Thyroid gland (tissue), 4 donors: ENCODE data around the gene ADCK1.

Source experiments
- POLR2A ChIP-seq, 2 donors: fragments of 450-650 bp; IDR thresholded peaks; one replicate each; pipeline ENCODE4 v1.6.1; 2017; ENCODE audit warnings: antibody characterized with exemption in 2 of 2, mild to moderate bottlenecking in 2 of 2, moderate library complexity in 1 of 2
- TF ChIP-seq, protein P1 (sequence below), 6 experiments: fragments of 200-600 bp in 3 of 6; fragments of 450-650 bp in 3 of 6; sonication (generic) in 3 of 6; IDR thresholded peaks; one replicate each; pipeline ENCODE4 v1.5.1; 2016 to 2019; ENCODE audit warnings: antibody characterized with exemption in 6 of 6, mild to moderate bottlenecking in 2 of 6, inconsistent platforms in 1 of 6, moderate library complexity in 1 of 6

DNA sequence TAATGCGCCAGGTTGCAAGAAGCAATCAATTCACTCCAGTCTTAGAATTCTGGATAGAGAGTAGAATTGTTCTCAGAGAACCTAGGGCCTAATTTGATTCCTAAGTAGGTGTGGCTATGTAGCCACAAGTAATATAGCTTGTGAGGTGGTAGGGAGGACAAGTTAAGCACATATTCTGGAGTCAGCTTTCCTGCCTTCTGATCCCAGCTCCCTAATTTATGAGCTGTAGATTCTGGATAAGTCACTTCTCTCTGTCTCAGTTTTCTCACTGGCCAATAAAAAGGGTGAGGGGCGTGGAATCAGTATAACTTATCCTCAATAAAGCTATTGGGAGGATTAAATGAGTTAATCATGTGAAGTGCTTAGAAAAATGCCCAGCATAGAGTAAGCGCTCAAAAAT, 35.9 kb upstream of the ADCK1 start:
- TF ChIP-seq POLR2A (IDR thresholded peaks at IDR 0.05): no peak
- TF ChIP-seq, protein P1, sequence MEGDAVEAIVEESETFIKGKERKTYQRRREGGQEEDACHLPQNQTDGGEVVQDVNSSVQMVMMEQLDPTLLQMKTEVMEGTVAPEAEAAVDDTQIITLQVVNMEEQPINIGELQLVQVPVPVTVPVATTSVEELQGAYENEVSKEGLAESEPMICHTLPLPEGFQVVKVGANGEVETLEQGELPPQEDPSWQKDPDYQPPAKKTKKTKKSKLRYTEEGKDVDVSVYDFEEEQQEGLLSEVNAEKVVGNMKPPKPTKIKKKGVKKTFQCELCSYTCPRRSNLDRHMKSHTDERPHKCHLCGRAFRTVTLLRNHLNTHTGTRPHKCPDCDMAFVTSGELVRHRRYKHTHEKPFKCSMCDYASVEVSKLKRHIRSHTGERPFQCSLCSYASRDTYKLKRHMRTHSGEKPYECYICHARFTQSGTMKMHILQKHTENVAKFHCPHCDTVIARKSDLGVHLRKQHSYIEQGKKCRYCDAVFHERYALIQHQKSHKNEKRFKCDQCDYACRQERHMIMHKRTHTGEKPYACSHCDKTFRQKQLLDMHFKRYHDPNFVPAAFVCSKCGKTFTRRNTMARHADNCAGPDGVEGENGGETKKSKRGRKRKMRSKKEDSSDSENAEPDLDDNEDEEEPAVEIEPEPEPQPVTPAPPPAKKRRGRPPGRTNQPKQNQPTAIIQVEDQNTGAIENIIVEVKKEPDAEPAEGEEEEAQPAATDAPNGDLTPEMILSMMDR (IDR thresholded peaks at IDR 0.05): no peak
